GM18526 (cell line): ENCODE data around the gene C4orf17.

Experiments used
- POLR2A ChIP-seq: IDR thresholded peaks from 3 replicates; pipeline ENCODE4 v1.6.1; 2011; ENCODE audit not compliant: insufficient read length; ENCODE audit errors: extremely low read depth

Gene C4orf17

GRCh38 chr4:99510721-99511120, at the start of gene C4orf17:
Gene C4orf17 (plus strand): TSS chr4:99511021. CDS start chr4:99513082, 2,061 bp downstream.
- no peak for TF ChIP-seq POLR2A

- no peak for TF ChIP-seq POLR2A
These were observed 49.0 kb upstream of the C4orf17 start for GRCh38 chr4:99461623-99462401.

- TF ChIP-seq POLR2A: no peak
These were observed 47.9 kb upstream of the C4orf17 start for GRCh38 chr4:99462875-99463464.

- no peak for TF ChIP-seq POLR2A
These were observed 47.3 kb upstream of the C4orf17 start for GRCh38 chr4:99463566-99463965.

- TF ChIP-seq POLR2A: no peak
These were observed 42.9 kb upstream of the C4orf17 start for GRCh38 chr4:99467887-99468286.

GRCh38 chr4:99468889-99469288, 41.9 kb upstream of the C4orf17 start:
- TF ChIP-seq POLR2A: no peak

- TF ChIP-seq POLR2A: no peak
These were observed 39.5 kb upstream of the C4orf17 start for GRCh38 chr4:99471349-99471748.

- no peak for TF ChIP-seq POLR2A
These were observed 38.9 kb upstream of the C4orf17 start for GRCh38 chr4:99471896-99472295.

GRCh38 chr4:99473131-99473530, 37.7 kb upstream of the C4orf17 start:
- TF ChIP-seq POLR2A: no peak

GRCh38 chr4:99483636-99484035, 27.2 kb upstream of the C4orf17 start:
- TF ChIP-seq POLR2A: no peak

- TF ChIP-seq POLR2A: no peak
These were observed 25.6 kb upstream of the C4orf17 start for GRCh38 chr4:99485212-99485611.

- TF ChIP-seq POLR2A: no peak
These were observed 20.5 kb upstream of the C4orf17 start for GRCh38 chr4:99490286-99490685.

GRCh38 chr4:99504804-99505502, 5.9 kb upstream of the C4orf17 start:
- TF ChIP-seq POLR2A: no peak

- no peak for TF ChIP-seq POLR2A
These were observed 4.0 kb upstream of the C4orf17 start for GRCh38 chr4:99506781-99507180.

GRCh38 chr4:99507349-99507748, 3.5 kb upstream of the C4orf17 start:
- no peak for TF ChIP-seq POLR2A

- TF ChIP-seq POLR2A: no peak
These were observed 3.1 kb upstream of the C4orf17 start for GRCh38 chr4:99507762-99508161.

GRCh38 chr4:99518601-99519295, 7.9 kb downstream of the C4orf17 start:
- TF ChIP-seq POLR2A: no peak
